ENCODE data around the gene NPFF.
"Not testable (repeated sequence)": the region's sequence is repeated elsewhere in the genome, so short reads cannot be mapped to it uniquely, and the experiment has no call there.

The NPFF gene

GRCh38 chr12:53506881-53507602 is at the start of gene NPFF:
Gene NPFF (minus strand): TSS chr12:53507484. CDS start chr12:53507474, 10 bp downstream.
- DNase-seq (ENCODE audit: low spot score): no peak

- DNase-seq (ENCODE audit: low spot score): no peak
Measured at GRCh38 chr12:53552361-53553327, 45.4 kb upstream of the NPFF start.

- DNase-seq (ENCODE audit: low spot score): no peak
Measured at GRCh38 chr12:53551889-53552291, 44.6 kb upstream of the NPFF start.

- DNase-seq (ENCODE audit: low spot score): no peak
Measured at GRCh38 chr12:53550595-53550994, 43.3 kb upstream of the NPFF start.

- DNase-seq (ENCODE audit: low spot score): not testable (repeated sequence)
Measured at GRCh38 chr12:53550131-53550530, 42.8 kb upstream of the NPFF start.

GRCh38 chr12:53548354-53548753 is 41.1 kb upstream of the NPFF start:
- DNase-seq (ENCODE audit: low spot score): not testable (repeated sequence)

GRCh38 chr12:53543539-53543938 is 36.3 kb upstream of the NPFF start:
- peak; percentile 52 for DNase-seq (ENCODE audit: low spot score)

GRCh38 chr12:53539526-53539925 is 32.2 kb upstream of the NPFF start:
- DNase-seq (ENCODE audit: low spot score): no peak

- no peak for DNase-seq (ENCODE audit: low spot score)
Measured at GRCh38 chr12:53538209-53538689, 31.0 kb upstream of the NPFF start.

GRCh38 chr12:53536962-53537361 is 29.7 kb upstream of the NPFF start:
- no peak for DNase-seq (ENCODE audit: low spot score)

GRCh38 chr12:53533471-53533870 is 26.2 kb upstream of the NPFF start:
- DNase-seq (ENCODE audit: low spot score): no peak

GRCh38 chr12:53532524-53533445 is 25.5 kb upstream of the NPFF start:
- DNase-seq (ENCODE audit: low spot score): no peak

- DNase-seq (ENCODE audit: low spot score): no peak
Measured at GRCh38 chr12:53532021-53532420, 24.7 kb upstream of the NPFF start.

GRCh38 chr12:53530920-53531319 is 23.6 kb upstream of the NPFF start:
- no peak for DNase-seq (ENCODE audit: low spot score)

- no peak for DNase-seq (ENCODE audit: low spot score)
Measured at GRCh38 chr12:53530061-53530460, 22.8 kb upstream of the NPFF start.

GRCh38 chr12:53524476-53524875 is 17.2 kb upstream of the NPFF start:
- DNase-seq (ENCODE audit: low spot score): no peak

GRCh38 chr12:53523131-53523530 is 15.8 kb upstream of the NPFF start:
- no peak for DNase-seq (ENCODE audit: low spot score)

- DNase-seq (ENCODE audit: low spot score): no peak
Measured at GRCh38 chr12:53518381-53518780, 11.1 kb upstream of the NPFF start.

- DNase-seq (ENCODE audit: low spot score): no peak
Measured at GRCh38 chr12:53516758-53517455, 9.6 kb upstream of the NPFF start.

- no peak for DNase-seq (ENCODE audit: low spot score)
Measured at GRCh38 chr12:53515291-53515680, 8.0 kb upstream of the NPFF start.

- DNase-seq (ENCODE audit: low spot score): no peak
Measured at GRCh38 chr12:53514628-53515290, 7.5 kb upstream of the NPFF start.
